HUES6 (cell line): ENCODE data around the gene NRAP.

Source experiments
- H3K27ac ChIP-seq: 2 replicates; pipeline ENCODE4 v1.7.0; 2013; ENCODE audit warnings: low read depth, mild to moderate bottlenecking, low read length, inconsistent platforms
- H3K27me3 ChIP-seq: 2 replicates; pipeline ENCODE4 v1.6.1; 2013; ENCODE audit warnings: low read length; ENCODE audit not compliant: control insufficient read depth, insufficient read depth
- H3K36me3 ChIP-seq: 2 replicates; pipeline ENCODE4 v1.6.1; 2013; ENCODE audit warnings: low read length; ENCODE audit not compliant: control insufficient read depth, insufficient read depth
- H3K4me1 ChIP-seq: 2 replicates; pipeline ENCODE4 v1.6.1; 2013; ENCODE audit warnings: low read length; ENCODE audit not compliant: control insufficient read depth, insufficient read depth
- H3K4me3 ChIP-seq: 2 replicates; pipeline ENCODE4 v1.5.1; 2013; ENCODE audit warnings: low read depth, low read length
- H3K9ac ChIP-seq: one replicate; pipeline ENCODE4 v1.6.1; 2013; ENCODE audit warnings: mild to moderate bottlenecking, low read length
- H3K9me3 ChIP-seq: 2 replicates; pipeline ENCODE4 v1.6.1; 2013; ENCODE audit warnings: low read depth, low read length; ENCODE audit not compliant: control insufficient read depth, insufficient read depth

The NRAP gene

GRCh38 chr10:113605268-113605978 lies 58.4 kb downstream of the NRAP start:
- Histone ChIP-seq H3K27ac (no peak overlapping the region), H3K4me1 (no peaks in the 10 kb centered on the region), H3K27me3 (no peaks in the 10 kb centered on the region; the same call in 1 of the 2 replicates), H3K36me3 (no peaks in the 10 kb centered on the region), H3K9ac (no peak overlapping the region), H3K4me3 (no peak overlapping the region), H3K9me3 (no peaks in the 10 kb centered on the region)

GRCh38 chr10:113604572-113604971 lies 59.3 kb downstream of the NRAP start:
- H3K27me3 ChIP-seq = no peaks in the 10 kb centered on the region; the same call in 1 of the 2 replicates
- H3K9me3 ChIP-seq = no peaks in the 10 kb centered on the region
- H3K36me3 ChIP-seq = no peaks in the 10 kb centered on the region
- H3K9ac ChIP-seq = no peak overlapping the region
- H3K4me3 ChIP-seq = no peak overlapping the region
- H3K4me1 ChIP-seq = no peaks in the 10 kb centered on the region
- no peak overlapping the region for H3K27ac ChIP-seq

- H3K27me3 ChIP-seq = no peaks in the 10 kb centered on the region; the same call in 1 of the 2 replicates
- no peaks in the 10 kb centered on the region for H3K4me1 ChIP-seq
- no peaks in the 10 kb centered on the region for H3K9me3 ChIP-seq
- H3K4me3 ChIP-seq = no peak overlapping the region
- no peak overlapping the region for H3K9ac ChIP-seq
- no peak overlapping the region for H3K27ac ChIP-seq
- no peaks in the 10 kb centered on the region for H3K36me3 ChIP-seq
These were observed 60.6 kb downstream of the NRAP start for GRCh38 chr10:113603057-113603777.

GRCh38 chr10:113600569-113600968 lies 63.3 kb downstream of the NRAP start:
- Histone ChIP-seq H3K9ac (no peak overlapping the region), H3K27me3 (peaks cover 6% of the 10 kb centered on the region; the same call in 1 of the 2 replicates), H3K27ac (no peak overlapping the region), H3K4me3 (no peak overlapping the region), H3K36me3 (no peaks in the 10 kb centered on the region), H3K4me1 (no peaks in the 10 kb centered on the region), H3K9me3 (no peaks in the 10 kb centered on the region)

- no peaks in the 10 kb centered on the region for H3K36me3 ChIP-seq
- no peaks in the 10 kb centered on the region for H3K4me1 ChIP-seq
- H3K9me3 ChIP-seq = no peaks in the 10 kb centered on the region
- peaks cover 11% of the 10 kb centered on the region; the same call in 1 of the 2 replicates for H3K27me3 ChIP-seq
- no peak overlapping the region for H3K9ac ChIP-seq
- no peak overlapping the region for H3K4me3 ChIP-seq
- H3K27ac ChIP-seq = no peak overlapping the region
These were observed 69.2 kb downstream of the NRAP start for GRCh38 chr10:113594652-113595051.

GRCh38 chr10:113592380-113592779 lies 71.5 kb downstream of the NRAP start:
- Histone ChIP-seq H3K27me3 (peaks cover 8% of the 10 kb centered on the region; the same call in 1 of the 2 replicates), H3K4me1 (no peaks in the 10 kb centered on the region), H3K27ac (no peak overlapping the region), H3K9me3 (no peaks in the 10 kb centered on the region), H3K36me3 (no peaks in the 10 kb centered on the region), H3K4me3 (no peak overlapping the region), H3K9ac (no peak overlapping the region)

GRCh38 chr10:113590581-113590980 lies 73.3 kb downstream of the NRAP start:
- no peak overlapping the region for H3K9ac ChIP-seq
- H3K27me3 ChIP-seq = peaks cover 5% of the 10 kb centered on the region; the same call in 1 of the 2 replicates
- no peaks in the 10 kb centered on the region for H3K36me3 ChIP-seq
- no peaks in the 10 kb centered on the region for H3K4me1 ChIP-seq
- H3K27ac ChIP-seq = no peak overlapping the region
- no peaks in the 10 kb centered on the region for H3K9me3 ChIP-seq
- no peak overlapping the region for H3K4me3 ChIP-seq

GRCh38 chr10:113589201-113589770 lies 74.6 kb downstream of the NRAP start:
- Histone ChIP-seq H3K9me3 (no peaks in the 10 kb centered on the region), H3K4me3 (no peak overlapping the region), H3K27ac (no peak overlapping the region), H3K36me3 (no peaks in the 10 kb centered on the region), H3K27me3 (no peaks in the 10 kb centered on the region), H3K9ac (no peak overlapping the region), H3K4me1 (no peaks in the 10 kb centered on the region)

- no peak overlapping the region for H3K9ac ChIP-seq
- no peak overlapping the region for H3K27ac ChIP-seq
- H3K27me3 ChIP-seq = peaks cover 11% of the 10 kb centered on the region; the same call in 1 of the 2 replicates
- H3K9me3 ChIP-seq = no peaks in the 10 kb centered on the region
- no peak overlapping the region for H3K4me3 ChIP-seq
- no peaks in the 10 kb centered on the region for H3K36me3 ChIP-seq
- no peaks in the 10 kb centered on the region for H3K4me1 ChIP-seq
These were observed 77.9 kb downstream of the NRAP start for GRCh38 chr10:113585949-113586348.

- Histone ChIP-seq H3K9me3 (no peaks in the 10 kb centered on the region), H3K4me3 (no peak overlapping the region), H3K4me1 (no peaks in the 10 kb centered on the region), H3K27me3 (peaks cover 16% of the 10 kb centered on the region; the same call in 1 of the 2 replicates), H3K36me3 (no peaks in the 10 kb centered on the region), H3K27ac (no peak overlapping the region), H3K9ac (no peak overlapping the region)
These were observed 80.3 kb downstream of the NRAP start for GRCh38 chr10:113583571-113583970.

GRCh38 chr10:113581092-113581491 lies 82.7 kb downstream of the NRAP start:
- Histone ChIP-seq H3K9me3 (no peaks in the 10 kb centered on the region), H3K27me3 (peaks cover 16% of the 10 kb centered on the region; the same call in 1 of the 2 replicates), H3K9ac (no peak overlapping the region), H3K4me3 (no peak overlapping the region), H3K27ac (no peak overlapping the region), H3K4me1 (no peaks in the 10 kb centered on the region), H3K36me3 (no peaks in the 10 kb centered on the region)
